ENCODE results near the gene CYP19A1.

GRCh38 chr15:51335538-51336410 lies 2.6 kb downstream of the CYP19A1 start:
- TF ChIP-seq CTCF (IDR thresholded peaks at IDR 0.05), result no peak
- no peak for TF ChIP-seq REST (IDR thresholded peaks at IDR 0.05; ENCODE audit: insufficient read depth in 1 of 2, low read depth in 2 of 2, low read length in 1 of 2)
- TF ChIP-seq POLR2AphosphoS5 (IDR thresholded peaks at IDR 0.05; ENCODE audit: low read depth, low read length), result no peak
- no peak for TF ChIP-seq TCF7L2 (IDR thresholded peaks at IDR 0.05; ENCODE audit: low read depth, low read length)
- no peak for TF ChIP-seq SIN3A (IDR thresholded peaks at IDR 0.05; ENCODE audit: borderline replicate concordance, insufficient read depth, low read depth, low read length)
